Activated CD4-positive, CD25-positive, alpha-beta regulatory T cell treated with anti-CD3 and anti-CD28 coated beads, Interleukin-2, amount 50 U/mL, for 72 hours (primary cell): Measurements from ENCODE around the gene CIB4.

Experiments
- DNase-seq: peaks from one replicate; pipeline ENCODE4 v3.0.0; 2021

Gene CIB4

DNA sequence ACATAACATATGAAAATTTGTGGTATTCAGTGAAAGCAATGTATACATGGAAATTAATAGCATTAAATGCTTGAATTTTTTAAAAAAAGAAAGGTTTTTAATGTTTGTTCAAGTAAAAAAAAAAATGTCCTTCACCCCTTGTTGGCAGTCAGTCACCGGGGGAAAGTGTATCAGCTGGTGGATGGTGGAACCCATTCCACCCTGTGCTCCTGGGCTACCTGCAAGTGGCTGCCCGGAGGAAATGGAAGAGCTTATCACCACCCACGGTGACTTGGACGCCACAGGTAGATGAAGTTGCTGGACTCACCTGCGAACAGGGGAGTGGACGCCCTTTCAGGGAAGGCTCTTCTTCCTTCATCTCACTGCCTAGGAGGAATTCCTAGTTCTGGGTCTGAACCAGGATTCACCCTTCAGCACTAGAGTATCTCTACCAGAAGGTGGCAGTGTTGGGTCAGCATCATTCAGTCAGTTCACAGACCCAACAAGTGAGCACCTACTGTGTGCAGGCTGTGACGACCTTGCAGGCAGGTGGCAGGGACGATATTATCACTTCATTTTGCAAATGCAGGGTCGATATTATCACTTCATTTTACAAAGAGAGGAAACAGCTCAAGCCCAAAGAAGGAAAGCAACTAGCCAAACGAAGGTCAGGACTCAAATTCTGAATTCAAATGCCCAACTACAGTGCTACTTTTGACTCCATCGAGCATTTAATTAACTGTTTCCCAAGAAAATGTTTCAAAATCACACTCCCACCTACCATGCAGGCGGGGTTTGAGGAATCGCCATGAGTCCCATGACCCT, 35.8 kb downstream of the CIB4 start:
- DNase-seq, result no peak

DNA sequence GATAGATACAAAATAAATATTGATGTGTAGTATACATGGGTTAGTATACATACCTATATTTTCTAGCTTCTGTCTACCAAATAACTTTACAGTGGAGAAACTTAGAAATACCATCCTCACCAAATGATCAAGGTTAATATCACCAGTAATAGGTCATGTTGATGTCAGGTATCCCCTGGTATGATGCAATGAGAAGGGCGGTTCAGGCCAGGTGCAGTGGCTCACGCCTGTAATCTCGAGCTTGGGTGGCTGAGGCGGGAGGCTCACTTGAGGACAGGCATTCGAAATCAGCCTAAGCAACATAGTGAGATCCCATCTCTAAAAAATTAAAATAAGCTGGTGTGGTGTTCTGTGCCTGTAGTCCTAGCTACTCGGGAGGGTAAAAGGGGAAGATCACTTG, 38.6 kb downstream of the CIB4 start:
- DNase-seq, result no peak

DNA sequence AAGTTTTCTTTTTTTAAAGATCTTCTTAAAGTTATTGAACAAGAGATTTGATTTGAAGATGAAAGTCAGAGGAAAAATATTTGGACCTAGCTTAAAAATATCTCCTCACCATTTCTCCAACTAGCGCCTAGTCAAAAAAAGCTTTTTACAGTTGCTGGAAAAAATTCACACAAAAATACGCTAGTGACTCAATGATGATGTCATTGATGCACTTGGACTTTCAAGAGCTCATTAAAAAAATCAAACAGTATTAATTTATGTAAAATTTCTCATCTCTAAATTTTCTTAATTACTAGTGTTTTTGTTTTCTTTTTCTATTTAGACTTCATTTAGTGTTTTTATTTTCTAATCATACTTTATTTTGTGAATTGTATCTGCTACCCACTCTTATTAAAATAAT, 41.8 kb downstream of the CIB4 start:
- DNase-seq, result no peak

DNA sequence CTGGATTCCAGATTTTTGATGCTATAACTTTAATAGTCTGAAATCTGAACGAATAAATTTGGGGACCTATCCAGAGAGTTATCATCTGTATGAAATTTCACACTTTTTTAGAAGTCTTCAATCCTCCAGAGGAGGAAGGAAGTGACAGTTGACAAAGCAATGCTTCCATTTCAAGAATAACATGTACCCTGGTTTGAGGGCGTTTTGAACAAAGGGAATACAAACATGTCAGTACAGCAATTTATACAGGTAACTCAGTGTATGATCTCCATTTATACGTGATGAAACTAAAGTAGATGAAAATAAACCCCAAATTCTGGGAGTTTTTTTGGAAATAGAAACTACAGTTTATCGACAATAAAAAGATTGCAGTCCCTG, 42.2 kb downstream of the CIB4 start:
- DNase-seq, result no peak

DNA sequence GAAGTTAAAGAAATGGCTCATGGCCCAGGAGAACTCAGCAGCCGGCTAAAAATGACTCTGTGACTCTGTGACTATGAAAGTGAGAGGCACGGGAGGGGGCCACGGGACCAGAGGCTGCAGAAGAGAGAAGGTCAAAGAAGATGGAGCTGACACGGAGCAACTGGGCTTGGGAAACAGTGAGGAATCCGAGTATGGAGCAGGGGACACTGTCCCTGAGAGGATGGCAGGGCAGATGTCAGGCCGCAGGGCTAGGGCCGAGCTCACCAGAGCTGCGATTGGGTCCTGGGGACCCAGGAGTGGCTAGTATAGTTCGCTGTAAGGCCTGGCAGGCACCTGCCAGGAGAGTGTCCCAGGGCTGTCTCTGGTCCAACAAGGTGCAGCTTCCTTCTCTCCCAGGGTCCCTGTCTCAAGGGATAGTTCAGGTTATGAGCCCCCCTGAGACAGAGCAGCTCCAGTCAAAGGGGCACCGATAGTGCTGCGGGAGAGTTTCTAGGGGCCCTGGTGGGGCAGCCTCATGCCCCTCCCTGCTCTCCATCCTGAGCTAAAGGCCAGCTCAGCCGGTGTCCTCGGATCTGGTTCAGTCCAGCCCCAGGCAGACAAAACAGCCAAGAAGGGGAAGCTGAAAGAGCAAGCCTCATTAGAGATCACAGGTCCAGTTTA, 42.7 kb downstream of the CIB4 start:
- DNase-seq, result peak; percentile 17

DNA sequence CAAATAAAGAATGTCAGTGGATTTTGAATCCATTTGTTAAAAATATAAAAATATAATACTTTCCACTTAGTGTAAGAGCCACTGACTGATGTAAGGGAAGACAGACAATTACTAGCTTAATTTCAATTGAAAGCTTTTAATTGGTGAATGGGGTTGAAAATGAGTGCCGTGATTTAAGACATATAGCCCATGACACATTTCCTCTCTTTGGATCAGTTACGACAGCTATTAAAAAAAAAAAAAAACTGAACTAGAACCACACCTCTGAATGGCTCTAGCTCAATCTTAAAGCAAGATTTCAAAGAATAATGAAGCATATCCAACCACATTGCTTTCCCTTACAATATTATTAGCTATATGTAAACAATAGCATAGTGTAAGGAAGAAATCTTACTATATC, 44.0 kb downstream of the CIB4 start:
- no peak for DNase-seq

DNA sequence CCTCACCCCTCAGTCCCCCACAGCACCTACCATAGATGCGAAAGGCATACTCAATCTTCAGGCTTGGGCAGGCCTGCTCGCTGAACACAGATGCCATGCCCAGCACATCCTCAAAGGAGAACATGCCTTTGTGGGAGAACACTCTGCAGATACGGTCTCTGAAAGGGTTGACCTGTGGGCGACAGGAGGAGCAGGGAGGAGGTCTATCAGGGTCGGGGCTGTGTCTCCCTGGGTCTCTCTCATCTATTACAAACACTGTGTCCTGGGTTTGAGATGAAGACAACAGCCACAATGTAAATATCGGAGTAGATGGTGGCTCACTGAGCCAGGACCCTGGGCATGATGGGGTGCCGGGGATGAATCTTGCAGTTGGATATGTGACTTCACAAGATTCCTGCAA, 46.0 kb downstream of the CIB4 start:
- peak; percentile 8 for DNase-seq

DNA sequence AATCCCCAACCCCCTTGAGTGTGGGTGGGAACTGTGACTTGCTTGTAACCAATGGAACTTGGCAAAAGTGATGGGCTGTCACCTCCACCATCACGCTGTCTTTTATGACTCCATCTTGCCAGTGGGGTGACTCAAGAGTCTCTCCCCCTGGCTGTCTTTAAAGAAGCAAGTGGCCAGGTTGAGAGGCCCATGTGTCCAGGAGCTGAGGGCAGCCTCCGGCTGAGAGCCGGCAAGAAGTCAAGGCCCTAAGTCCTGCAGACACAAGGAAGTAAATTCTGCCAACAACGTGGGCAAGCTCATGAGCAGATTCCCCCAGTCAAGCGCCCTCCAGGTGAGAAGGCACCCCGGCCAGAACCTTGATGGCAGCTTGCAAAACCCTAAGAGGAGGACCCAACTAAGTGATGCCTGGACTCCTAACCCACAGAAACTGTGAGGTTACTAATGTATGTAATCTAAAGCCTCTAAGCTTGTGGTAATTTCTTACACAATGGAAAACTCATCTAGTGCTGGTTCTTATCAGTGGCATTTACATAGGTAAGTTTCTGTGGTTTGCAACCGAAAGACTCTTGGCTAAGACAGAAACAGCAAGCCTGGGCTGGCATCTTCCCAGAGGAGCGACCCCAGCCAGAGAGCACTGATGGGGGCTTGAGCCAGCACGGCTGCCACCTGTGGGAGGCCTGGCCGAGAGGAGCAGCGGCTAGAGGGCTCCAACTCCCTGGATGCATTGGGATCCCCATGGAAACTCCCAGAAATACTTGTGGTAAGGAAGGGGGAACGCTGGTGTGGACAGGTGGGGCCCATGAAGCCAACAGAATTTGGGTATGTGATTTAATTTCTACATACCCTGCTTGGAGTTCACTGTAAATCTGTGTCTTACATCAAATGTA, 49.3 kb downstream of the CIB4 start:
- DNase-seq, result peak; percentile 3

DNA sequence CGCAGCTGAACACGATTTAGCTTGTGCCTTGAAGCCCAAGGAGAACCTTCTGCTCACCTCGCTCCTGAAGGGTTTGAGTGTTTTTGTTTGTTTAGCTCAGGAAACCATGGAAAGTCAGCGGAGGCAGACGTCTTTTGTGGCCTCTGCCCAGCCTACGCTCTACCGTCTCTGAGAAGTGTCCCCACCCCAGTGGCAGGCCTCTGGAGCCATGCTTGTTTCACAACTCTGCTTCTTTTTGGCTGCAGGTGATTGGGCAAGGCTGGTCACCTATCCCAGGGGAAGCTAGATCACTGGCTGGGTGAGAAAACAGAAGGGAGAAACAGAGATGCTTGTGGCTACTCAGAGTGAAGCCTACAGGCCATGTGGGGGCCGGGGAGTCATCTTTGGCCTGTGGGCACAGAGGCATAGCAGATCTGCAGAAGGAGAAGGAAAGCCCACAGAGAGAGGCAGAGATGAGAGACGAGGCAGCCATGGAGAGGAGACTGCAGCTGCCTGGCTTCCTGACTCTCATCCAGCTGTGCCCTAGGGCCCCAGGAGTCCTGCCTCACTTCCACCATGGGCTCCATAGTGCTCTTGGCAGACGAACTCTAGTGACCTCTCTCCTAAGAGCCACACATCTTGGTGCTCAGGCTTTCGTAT, 50.1 kb downstream of the CIB4 start:
- DNase-seq, result peak; percentile 11

DNA sequence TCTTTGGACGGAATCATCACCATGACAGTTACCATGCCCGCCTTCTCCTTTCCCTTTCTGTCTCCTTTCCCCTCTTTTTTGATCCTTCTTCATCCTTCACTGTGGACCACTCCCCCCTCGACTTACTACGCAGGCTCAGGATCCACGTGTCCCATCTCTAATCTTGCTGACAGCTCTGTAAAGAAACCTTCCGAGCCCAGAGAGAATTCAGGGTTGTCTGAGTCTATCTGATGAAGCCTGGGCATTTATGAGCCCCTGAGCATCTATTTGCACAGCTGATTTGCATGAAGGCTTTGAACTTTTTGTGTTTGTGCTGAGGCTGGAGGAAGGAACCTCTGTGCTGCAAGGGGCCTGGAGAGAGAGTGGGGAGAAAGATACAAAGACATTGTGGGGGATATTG, 50.7 kb downstream of the CIB4 start:
- DNase-seq, result peak; percentile 7

DNA sequence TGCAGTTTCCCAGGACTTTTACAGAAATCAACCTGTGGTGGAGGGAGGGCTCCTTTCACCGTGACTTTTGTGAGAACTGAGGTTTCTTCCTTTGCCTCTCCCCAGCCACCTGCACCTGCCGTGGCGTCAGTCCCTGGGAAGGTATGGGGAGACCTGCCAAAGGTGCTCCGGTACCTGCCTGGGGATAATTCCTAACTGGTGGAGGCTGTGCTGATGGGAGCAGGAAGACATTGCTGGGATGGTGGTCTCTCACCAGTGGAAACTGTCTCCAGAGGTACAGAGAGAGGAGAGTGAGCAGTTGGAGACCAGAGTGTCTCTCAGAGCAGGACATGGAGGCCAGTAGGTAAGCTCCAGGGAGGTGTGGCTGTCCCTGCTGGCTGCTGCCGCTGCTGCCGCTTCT, 52.6 kb downstream of the CIB4 start:
- DNase-seq, result peak; percentile 4

DNA sequence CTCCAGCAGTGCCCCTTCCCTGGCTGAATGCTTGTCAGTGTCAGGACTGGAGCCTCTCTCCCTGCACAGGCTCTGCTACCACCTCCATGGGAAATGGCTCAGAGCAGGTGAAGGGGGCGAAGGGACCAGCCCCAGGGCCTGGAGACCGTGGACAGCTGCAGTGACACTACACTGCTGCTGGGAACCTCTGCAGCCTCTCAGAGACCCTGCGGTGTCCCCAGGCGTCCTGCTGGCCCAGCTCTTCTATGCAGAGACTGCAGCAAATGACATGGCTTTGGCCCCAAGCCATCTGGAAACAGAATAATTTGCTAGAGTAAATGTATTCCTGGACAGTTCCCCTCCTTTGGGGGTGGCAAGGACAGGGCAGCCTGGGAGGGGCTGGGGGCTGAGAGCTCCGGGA, 53.2 kb downstream of the CIB4 start:
- no peak for DNase-seq

DNA sequence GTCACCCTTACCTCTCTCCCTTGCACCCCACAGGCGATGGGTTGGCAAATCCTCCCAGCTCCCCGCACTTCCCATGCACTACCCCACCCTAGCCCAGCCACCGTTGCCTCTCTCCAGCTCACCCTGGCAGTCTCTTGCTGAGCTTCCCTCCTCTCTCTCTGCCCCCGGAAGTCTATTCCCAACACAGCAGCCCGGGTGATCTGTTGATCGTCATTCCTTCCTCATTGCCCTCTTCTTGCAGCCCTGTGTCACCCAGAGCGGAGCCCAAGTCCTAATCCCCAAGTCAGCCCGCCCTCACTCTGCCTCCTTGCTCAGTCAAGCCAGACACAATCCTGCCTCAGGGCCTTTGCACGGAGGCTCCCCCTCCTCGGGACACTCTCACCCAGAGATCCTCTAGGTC, 55.2 kb downstream of the CIB4 start:
- no peak for DNase-seq

DNA sequence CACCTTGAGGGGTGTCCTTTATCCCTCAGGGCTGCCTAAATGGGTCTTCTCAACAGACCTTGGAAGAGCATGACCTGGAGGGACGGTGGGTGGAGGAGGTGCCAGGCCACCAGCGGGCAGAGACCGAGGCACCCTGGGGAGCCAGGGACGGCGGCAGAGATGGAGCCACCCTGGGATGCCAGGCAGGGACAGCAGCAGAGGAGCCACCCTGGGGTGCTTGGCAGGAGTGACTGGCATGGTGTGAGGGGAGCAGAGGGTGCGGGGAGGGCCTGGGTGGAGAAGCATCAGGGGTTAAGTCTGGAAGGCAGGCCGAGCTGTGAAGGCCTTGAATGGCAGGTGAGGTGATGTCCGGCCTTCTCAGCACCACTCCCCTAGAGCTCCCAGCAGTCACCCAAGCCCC, 56.1 kb downstream of the CIB4 start:
- peak; percentile 25 for DNase-seq

DNA sequence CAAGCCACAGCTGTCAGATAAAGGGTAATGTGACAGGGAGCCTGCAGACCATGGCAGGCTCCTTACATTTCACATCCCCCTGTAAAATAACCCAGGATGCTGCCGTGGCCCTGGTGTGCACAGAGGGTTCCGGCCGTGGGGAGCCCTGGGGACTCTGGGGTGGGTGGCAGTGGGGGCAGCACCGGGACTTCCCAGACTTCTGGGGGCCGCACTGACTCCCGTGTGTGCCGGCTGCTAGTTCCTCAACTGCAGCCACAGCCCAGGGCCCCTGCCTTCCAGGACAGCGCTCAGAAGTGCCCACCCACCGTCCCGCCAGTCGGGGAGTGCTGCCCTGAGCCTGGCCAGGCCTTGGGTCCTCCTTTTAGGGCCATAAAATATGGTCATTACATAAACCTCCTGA, 56.5 kb downstream of the CIB4 start:
- no peak for DNase-seq

DNA sequence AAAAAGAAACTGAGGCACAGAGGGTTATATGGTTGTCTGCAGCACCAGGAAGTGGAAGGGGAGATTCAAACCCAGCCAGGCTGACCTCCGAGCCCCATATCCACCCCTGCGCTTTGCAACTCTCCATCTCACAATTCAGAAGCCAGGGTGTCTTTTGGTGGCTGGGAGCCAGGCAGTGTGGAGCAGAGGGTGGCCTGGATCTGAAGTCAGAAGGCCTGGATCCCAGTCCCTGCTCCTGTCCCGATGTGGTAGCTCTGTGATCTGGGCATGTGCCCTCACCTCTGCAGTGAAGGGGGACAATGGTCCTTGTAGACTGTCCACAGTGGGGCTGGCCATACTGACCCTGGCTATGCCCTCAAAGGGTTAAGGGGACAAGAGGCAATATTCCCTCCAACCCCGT, 57.0 kb downstream of the CIB4 start:
- DNase-seq, result no peak

DNA sequence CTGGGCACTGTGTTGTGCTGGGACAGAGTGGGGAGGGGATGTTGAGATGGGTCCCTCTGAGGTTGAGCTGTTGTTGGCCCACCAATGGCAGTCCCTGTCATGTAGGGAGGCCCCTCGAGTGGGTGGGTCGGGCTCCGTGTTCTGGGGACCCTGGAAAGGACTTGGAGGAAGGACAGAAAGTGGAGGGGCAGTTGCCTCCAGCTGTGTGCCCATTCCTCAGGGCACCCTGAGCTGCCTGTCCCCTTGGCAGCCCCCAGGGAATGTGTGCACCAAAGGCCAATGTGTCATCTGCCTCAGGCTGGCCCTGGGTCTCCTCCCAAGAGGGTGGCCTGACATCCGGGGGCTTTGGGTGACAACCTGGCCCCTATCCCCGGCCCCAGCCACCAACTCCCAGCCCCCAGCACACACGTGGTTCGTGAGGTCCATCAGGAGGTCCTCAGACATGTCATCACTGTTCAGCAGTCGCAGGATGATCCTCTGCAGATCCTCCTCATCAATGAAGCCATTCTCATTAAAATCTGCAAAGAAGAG, 57.7 kb downstream of the CIB4 start:
- DNase-seq, result peak; percentile 23

DNA sequence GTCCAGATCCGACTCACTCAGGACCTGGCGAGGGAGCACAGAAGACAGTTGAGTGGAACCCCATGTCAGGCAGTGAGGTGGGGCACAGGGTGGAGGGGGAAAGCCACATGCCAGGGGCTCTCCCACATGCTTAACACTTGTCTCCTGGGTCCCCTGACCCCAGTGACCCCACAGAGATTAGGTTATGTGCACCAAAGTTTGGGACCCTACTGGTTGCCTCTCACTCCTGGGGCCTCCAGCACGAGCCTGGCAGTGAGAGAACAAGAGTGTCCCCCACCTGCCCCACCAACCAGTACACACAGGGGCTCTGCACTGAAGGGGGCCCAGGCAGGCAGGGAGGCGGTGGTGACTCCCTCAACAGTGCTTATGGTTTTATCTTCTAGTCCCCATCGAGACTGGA, 58.3 kb downstream of the CIB4 start:
- DNase-seq, result peak; percentile 21

DNA sequence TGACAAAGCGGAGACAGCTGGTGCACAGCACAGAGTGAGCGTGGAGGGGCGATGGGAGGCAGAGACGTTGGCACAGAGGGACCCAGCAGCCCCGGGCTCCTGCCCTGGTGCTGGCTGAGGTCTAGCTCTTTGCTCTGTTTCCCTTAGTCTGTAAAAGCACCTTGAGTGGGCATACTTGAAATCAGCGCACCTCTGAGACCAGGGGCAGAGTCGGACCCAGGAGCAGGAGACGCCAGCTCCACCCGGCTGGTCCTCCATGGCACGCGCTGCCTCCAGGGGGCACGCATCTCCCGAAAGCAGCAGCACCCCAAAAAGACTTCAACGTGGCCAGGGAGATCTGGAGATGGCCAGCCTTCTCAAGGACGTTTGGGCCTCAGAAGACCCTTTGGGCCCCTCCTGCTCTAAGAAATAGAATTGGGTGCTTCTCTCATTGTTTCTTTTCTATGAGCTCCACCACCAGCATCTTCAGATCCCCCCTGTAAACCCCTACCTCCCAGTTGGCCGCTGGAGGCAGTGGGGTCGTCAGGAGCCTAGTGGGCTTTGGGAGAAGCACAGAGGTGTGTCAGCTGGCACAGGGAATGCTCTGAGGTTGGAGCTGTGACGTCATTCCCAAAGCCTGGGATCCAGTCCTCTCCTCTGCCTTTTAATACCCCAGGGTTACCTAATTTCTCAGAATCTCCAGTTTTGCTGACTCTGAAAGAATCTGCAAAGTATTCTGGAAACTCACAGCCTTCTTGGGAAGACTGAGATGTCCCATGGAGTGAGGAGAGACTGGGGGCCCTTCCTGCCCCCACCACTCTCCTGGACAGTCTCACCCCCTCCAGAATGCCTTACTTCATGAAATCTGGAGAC, 58.9 kb downstream of the CIB4 start:
- peak; percentile 17 for DNase-seq

DNA sequence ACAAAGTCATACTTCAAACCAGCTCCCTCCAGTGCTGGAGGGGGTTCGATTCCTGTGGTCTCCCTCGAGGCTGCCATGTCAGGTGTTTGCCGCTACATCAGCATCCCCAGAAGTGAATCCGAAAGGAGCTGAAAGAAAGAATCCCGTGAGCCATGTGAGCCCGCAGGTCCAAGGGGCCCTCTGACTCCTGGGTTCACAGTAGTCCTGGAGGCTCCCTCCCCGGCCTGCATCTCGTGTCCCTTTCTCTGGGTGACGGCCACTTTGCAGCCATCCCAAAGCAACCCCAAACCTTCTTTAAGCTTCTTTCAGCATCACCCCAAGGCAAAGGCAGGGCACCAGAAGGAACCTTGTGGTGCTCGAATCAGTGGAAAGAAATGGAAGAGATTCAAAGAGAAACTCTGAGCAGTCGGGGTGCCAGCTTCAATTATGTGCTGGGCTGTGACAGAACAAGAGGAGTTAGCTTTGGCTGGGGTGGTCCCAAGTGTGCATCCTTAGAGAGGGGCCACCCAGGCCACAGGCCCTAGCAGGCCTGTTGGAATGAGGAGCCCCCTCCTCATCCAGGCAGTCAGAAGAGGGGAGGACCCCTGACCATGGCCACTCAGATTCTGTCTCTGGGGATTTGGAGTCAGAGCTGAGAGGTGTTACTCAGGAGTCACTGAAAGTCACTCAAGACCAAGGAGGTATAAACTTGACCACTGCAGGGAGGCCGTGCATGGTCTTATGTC, 59.7 kb downstream of the CIB4 start:
- peak; percentile 26 for DNase-seq

DNA sequence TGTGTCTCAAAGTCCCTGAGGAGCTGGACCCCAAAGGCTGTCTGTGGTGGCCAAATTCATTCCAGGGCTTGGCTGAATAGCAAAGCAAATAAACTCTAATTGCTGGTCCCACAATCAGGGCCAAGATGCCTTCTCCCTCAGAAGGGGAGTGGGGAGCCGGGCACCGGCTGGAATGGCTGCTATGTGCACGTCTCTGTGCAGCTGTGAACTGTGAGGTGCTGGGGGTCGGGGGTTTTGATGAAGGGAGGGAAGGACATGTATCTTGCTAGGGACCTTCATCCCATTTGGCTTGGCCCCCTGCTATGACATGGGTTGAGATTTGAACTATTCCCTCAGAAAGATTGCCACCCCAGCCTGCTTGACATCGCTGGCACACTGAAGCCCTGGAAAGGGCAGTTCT, 60.4 kb downstream of the CIB4 start:
- DNase-seq, result peak; percentile 13
